Body of pancreas (tissue), 4 donors: ENCODE results near the gene EIF1AD. TPM values are rescaled to one million over a fixed set of nuclear protein-coding genes. Genes with fewer than 3 reads are reported as not detected.

Experiments used
- ATAC-seq: fragments of 150-250 bp; one replicate; pipeline ENCODE4 v1.9.1; 2016
- DNase-seq, 4 donors: peaks; one replicate each; pipeline ENCODE4 v3.0.0-alpha.2; 2019
- H3K27ac ChIP-seq, 4 donors: fragments of 200-600 bp; sonication (generic); 1 replicate in 3 of 4; 2 replicates in 1 of 4; pipeline versions ENCODE4 v1.5.1 to v1.6.1; 2016 to 2019; ENCODE audit warnings: mild to moderate bottlenecking in 1 of 4, mixed read lengths in 1 of 4, moderate library complexity in 1 of 4
- H3K27me3 ChIP-seq, 2 donors: fragments of 200-600 bp; sonication (generic); one replicate each; pipeline ENCODE4 v1.6.0; 2016; ENCODE audit warnings: mild to moderate bottlenecking in 1 of 2
- H3K36me3 ChIP-seq, 2 donors: fragments of 200-600 bp; sonication (generic); replicated peaks in 1 of 2; 2 replicates each; pipeline ENCODE4 v1.5.1; 2016; ENCODE audit warnings: low read depth in 2 of 2; ENCODE audit not compliant: insufficient read depth in 1 of 2
- H3K4me1 ChIP-seq: fragments of 200-600 bp; sonication (generic); one replicate; pipeline ENCODE4 v1.6.0; 2016
- H3K4me3 ChIP-seq, 2 donors: fragments of 200-600 bp; sonication (generic); 1 replicate in 1 of 2; 2 replicates in 1 of 2; pipeline ENCODE4 v1.5.1; 2016 to 2019
- H3K9me3 ChIP-seq, 3 donors: fragments of 200-600 bp; sonication (generic); 1 replicate in 2 of 3; 2 replicates in 1 of 3; pipeline ENCODE4 v1.5.1; 2016
- POLR2A ChIP-seq, 3 donors: fragments of 450-650 bp; IDR thresholded peaks; one replicate each; pipeline ENCODE4 v1.6.1; 2016; ENCODE audit warnings: antibody characterized with exemption in 3 of 3, mild to moderate bottlenecking in 2 of 3
- WGBS, 2 donors: methylation state at CpG; one replicate each; pipeline ENCODE4 v1.1.5; 2017; 5-methylcytosine and 5-hydroxymethylcytosine counted together
- intact Hi-C: fragments of 100-400 bp; cut with DNase I; formaldehyde crosslinking; loops from one replicate; pipeline ENCODE4 v1.15.1; 2023
- total RNA-seq, 2 donors: library from RNA; depleted of rRNA; stranded (reverse); fragments of >200 nt; gene quantifications; one replicate each; pipeline ENCODE4 v1.1.0, GENCODE V29; 2016
- TF ChIP-seq, protein P1 (sequence below), 7 experiments: fragments of 450-650 bp in 4 of 7; fragments of 200-600 bp in 3 of 7; sonication (generic) in 3 of 7; IDR thresholded peaks; one replicate each; pipeline ENCODE4 v1.5.1; 2016 to 2019; ENCODE audit warnings: antibody characterized with exemption in 7 of 7

EIF1AD gene
- total RNA-seq, 2 donors from 2014 or later: 7.8 to 28.0 TPM

- no peak for TF ChIP-seq POLR2A (IDR thresholded peaks at IDR 0.05)
- TF ChIP-seq, protein P1, sequence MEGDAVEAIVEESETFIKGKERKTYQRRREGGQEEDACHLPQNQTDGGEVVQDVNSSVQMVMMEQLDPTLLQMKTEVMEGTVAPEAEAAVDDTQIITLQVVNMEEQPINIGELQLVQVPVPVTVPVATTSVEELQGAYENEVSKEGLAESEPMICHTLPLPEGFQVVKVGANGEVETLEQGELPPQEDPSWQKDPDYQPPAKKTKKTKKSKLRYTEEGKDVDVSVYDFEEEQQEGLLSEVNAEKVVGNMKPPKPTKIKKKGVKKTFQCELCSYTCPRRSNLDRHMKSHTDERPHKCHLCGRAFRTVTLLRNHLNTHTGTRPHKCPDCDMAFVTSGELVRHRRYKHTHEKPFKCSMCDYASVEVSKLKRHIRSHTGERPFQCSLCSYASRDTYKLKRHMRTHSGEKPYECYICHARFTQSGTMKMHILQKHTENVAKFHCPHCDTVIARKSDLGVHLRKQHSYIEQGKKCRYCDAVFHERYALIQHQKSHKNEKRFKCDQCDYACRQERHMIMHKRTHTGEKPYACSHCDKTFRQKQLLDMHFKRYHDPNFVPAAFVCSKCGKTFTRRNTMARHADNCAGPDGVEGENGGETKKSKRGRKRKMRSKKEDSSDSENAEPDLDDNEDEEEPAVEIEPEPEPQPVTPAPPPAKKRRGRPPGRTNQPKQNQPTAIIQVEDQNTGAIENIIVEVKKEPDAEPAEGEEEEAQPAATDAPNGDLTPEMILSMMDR (IDR thresholded peaks at IDR 0.05): no peak
- DNase-seq (no peak), ATAC-seq (no peak)
- no peak overlapping the region for H3K4me3 ChIP-seq
- intact Hi-C loops: no loop called here
- H3K36me3 ChIP-seq: no peaks in the 10 kb centered on the region
- no peaks in the 10 kb centered on the region for H3K9me3 ChIP-seq
- 82% methylated on average over 10 of the region's 10 CpGs; no CpG with 5 or more reads in 1 of the 2 donors for WGBS, 2 donors
- H3K27ac ChIP-seq: no peak overlapping the region
- no peaks in the 10 kb centered on the region for H3K4me1 ChIP-seq
- no peaks in the 10 kb centered on the region for H3K27me3 ChIP-seq
Observed at GRCh38 chr11:66016793-66017177, 14.8 kb upstream of the EIF1AD start.

DNA sequence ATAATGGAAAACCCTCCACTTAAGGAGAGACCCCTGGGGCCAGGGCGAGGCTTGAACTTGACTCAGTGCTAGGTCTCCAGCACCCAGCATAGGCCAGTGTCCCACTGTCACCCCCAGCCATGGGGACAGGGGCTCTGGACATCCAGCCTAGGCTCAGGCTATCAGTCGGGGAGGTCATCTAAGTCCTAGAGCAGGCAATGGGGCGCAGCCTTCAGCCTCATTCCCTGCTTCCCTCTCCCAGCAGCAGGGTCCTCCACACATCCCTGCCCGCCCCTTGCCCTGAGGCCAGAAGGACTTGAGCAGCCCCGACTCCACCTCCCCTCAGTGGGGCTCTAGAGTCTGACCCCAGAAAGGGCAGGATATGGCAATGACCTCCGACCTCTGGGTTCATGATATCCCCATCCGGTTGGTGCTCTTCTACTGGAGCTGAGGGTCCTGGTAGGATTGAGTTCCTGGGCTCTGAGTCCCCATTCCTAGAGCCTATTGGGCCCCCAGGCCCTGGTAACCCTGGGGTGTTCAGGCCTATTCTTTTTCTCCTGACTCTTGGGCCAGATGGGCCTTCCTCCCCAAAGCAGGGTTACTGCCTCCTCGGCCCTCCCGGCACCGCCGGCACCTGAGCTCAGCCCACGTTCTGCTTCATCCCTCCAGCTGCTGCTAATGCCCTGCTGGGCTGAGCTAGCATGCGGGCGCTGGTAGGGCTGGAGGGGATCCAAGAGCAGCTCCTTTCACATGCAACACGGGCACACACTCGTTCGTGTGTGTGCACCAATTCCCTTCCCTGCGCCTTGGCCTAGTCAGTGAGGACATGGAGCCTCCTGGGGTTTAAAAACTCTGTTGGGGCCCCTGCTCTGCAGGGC is 14.2 kb upstream of the EIF1AD start:
- H3K27me3 ChIP-seq: no peaks in the 10 kb centered on the region
- DNase-seq (no peak), ATAC-seq (no peak)
- H3K4me3 ChIP-seq: no peak overlapping the region
- H3K4me1 ChIP-seq: no peaks in the 10 kb centered on the region
- no peaks in the 10 kb centered on the region for H3K9me3 ChIP-seq
- WGBS, 2 donors: 82 to 87% methylated on average over 10 to 18 of the region's 18 CpGs
- no peak overlapping the region for H3K27ac ChIP-seq
- TF ChIP-seq POLR2A (IDR thresholded peaks at IDR 0.05): no peak
- TF ChIP-seq, protein P1 (IDR thresholded peaks at IDR 0.05): no peak
- intact Hi-C loops: no loop called here
- H3K36me3 ChIP-seq: no peaks in the 10 kb centered on the region

GRCh38 chr11:66015454-66015881 is 13.5 kb upstream of the EIF1AD start:
- Histone ChIP-seq H3K27ac (no peak overlapping the region), H3K36me3 (no peaks in the 10 kb centered on the region), H3K4me1 (no peaks in the 10 kb centered on the region), H3K9me3 (no peaks in the 10 kb centered on the region), H3K27me3 (no peaks in the 10 kb centered on the region), H3K4me3 (no peak overlapping the region)
- DNase-seq (no peak), ATAC-seq (no peak)
- WGBS, 2 donors: 40 to 48% methylated on average over 5 to 7 of the region's 7 CpGs
- intact Hi-C loops: no loop called here
- TF ChIP-seq, protein P1 (IDR thresholded peaks at IDR 0.05): no peak
- TF ChIP-seq POLR2A (IDR thresholded peaks at IDR 0.05): no peak

- WGBS, 2 donors: 81 to 94% methylated on average over 4 to 6 of the region's 6 CpGs
- Histone ChIP-seq H3K36me3 (no peaks in the 10 kb centered on the region), H3K27me3 (no peaks in the 10 kb centered on the region), H3K9me3 (no peaks in the 10 kb centered on the region), H3K4me1 (no peaks in the 10 kb centered on the region), H3K27ac (no peak overlapping the region), H3K4me3 (no peak overlapping the region)
- no peak for TF ChIP-seq POLR2A (IDR thresholded peaks at IDR 0.05)
- TF ChIP-seq, protein P1 (IDR thresholded peaks at IDR 0.05): no peak
- ATAC-seq (no peak), DNase-seq (no peak)
- intact Hi-C loops: no loop called here
Observed at GRCh38 chr11:66014804-66015453, 13.0 kb upstream of the EIF1AD start.
